Ovary (tissue), 9 donors: ENCODE measurements around the gene ZNF436. TPM values are rescaled to one million over a fixed set of nuclear protein-coding genes. Genes with fewer than 3 reads are reported as not detected.

Source experiments
- DNase-seq, 5 donors: peaks; one replicate each; pipeline ENCODE4 v3.0.0-alpha.2; 2019 to 2020
- H3K27ac ChIP-seq, 2 donors: fragments of 200-600 bp; one replicate each; pipeline versions ENCODE4 v1.5.1 to v1.8.0; 2019 to 2022
- H3K27me3 ChIP-seq: fragments of 200-600 bp; one replicate; pipeline ENCODE4 v1.8.0; 2022
- H3K36me3 ChIP-seq: fragments of 200-600 bp; sonication (generic); one replicate; pipeline ENCODE4 v1.5.1; 2019
- H3K4me1 ChIP-seq: one replicate; pipeline ENCODE4 v1.8.1; 2013; ENCODE audit warnings: mild to moderate bottlenecking, moderate library complexity; ENCODE audit not compliant: insufficient read depth
- H3K4me3 ChIP-seq: fragments of 200-600 bp; sonication (generic); one replicate; pipeline ENCODE4 v1.5.1; 2017
- H3K9me3 ChIP-seq, 2 donors: fragments of 200-600 bp in 1 of 2; sonication (generic) in 1 of 2; one replicate each; pipeline versions ENCODE4 v1.5.1 to v1.8.1; 2013 to 2019; ENCODE audit warnings: mild to moderate bottlenecking in 1 of 2, moderate library complexity in 1 of 2
- EP300 ChIP-seq: sonication (generic); formaldehyde crosslinking; IDR thresholded peaks from one replicate; pipeline ENCODE4 v1.6.1; 2017; ENCODE audit warnings: antibody characterized with exemption
- POLR2A ChIP-seq: fragments of 450-650 bp; IDR thresholded peaks from one replicate; pipeline ENCODE4 v1.6.1; 2017; ENCODE audit warnings: antibody characterized with exemption, mild to moderate bottlenecking, moderate library complexity
- WGBS, 3 donors: extraction: QIAGEN DNeasy Blood & Tissue Kit in 1 of 3; methylation state at CpG; one replicate each; pipeline versions ENCODE4 v1.1.5 to v1.1.7; 2013 to 2017; 5-methylcytosine and 5-hydroxymethylcytosine counted together
- intact Hi-C, 4 donors: fragments of 100-400 bp; cut with DNase I; formaldehyde crosslinking; loops; one replicate each; pipeline versions ENCODE4 v1.11.0 to v1.15.1; 2022 to 2023
- polyA plus RNA-seq, 2 donors: library from polyadenylated mRNA; stranded (reverse); fragments of 200-250 nt in 1 of 2; fragments of 350-450 nt in 1 of 2; fragmentation: Illumina TruSeq in 1 of 2; extraction: RNeasy Lipid Tissue Mini Kit (QIAGEN cat#74804) in 1 of 2; gene quantifications; one replicate each; pipeline ENCODE4 v1.2.3, GENCODE V29; 2013 to 2014
- total RNA-seq, 7 donors: library from RNA; depleted of rRNA in 2 of 7; stranded (reverse); fragments of >200 nt in 2 of 7; fragmentation: NEBNext Ultra II Directional in 3 of 7; extraction: Animal tissue kit (Norgen Biotek cat#: 25700) in 3 of 7; gene quantifications; one replicate each; pipeline versions ENCODE4 v1.1.0 to v1.2.4, GENCODE V29; 2016 to 2023
- TF ChIP-seq, protein P1 (sequence below), 3 donors: fragments of 450-650 bp in 2 of 3; fragments of 200-600 bp in 1 of 3; IDR thresholded peaks; one replicate each; pipeline versions ENCODE4 v1.5.1 to v1.8.0; 2016 to 2022; ENCODE audit warnings: antibody characterized with exemption in 3 of 3, mild to moderate bottlenecking in 1 of 3
- donor health status: DM: no; HTN: no; CAD: no; lungs with moderate emphysema.
- donor health status: DM: no; HTN: no; CAD: no.
- donor health status: Bipolar disorder and iron deficiency.
- donor health status: DM: yes; HTN: yes; CAD: no.
- donor health status: DM: no; HTN: no; CAD: no.
- donor health status: DM: yes; HTN: yes; CAD: no.

ZNF436 gene
- total and polyA plus RNA-seq, 9 donors = 16.5 to 43.1 (median 23.5) TPM

DNA sequence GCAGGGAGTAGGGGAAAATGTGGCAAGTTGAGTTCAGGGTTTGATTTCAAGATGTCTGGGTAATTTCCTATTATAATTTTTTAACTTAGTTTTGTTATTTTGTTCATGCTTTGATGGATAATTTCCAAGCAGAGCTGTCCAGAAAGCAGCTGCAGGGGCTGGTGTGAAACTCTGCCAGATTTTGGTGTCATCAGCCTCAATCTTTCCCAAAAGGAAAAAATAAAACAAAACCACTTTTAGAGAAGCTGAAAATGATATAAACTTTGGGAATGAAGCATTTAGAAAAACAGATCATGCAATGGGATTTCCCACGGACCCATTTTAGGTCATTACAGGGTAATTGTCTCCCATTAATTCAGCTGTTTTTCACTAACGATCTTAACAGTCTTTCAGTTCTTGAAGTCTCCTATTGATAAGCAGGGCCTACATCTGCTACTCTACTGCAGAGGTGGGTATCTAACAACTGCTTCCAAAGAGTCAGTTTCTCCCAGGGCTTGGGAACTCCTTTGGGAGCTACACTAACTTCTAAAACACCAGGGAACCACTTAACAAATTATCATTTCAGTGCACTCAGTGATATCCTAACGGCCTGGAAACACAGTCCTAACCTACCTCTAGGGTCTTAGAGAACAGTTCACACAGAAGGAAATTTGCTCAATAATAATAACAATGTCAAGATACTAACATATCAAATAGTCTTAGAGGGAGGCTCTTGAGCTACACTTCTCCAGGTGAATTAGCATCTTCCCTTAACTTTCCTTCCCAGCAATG, 12.3 kb downstream of the ZNF436 start:
- Histone ChIP-seq H3K4me3 (no peak overlapping the region), H3K27ac (peak overlapping the region; percentile 11 to 49), H3K27me3 (no peaks in the 10 kb centered on the region), H3K4me1 (peaks cover 6% of the 10 kb centered on the region), H3K9me3 (peaks cover 3 to 5% of the 10 kb centered on the region in 2 donors), H3K36me3 (peaks cover 2% of the 10 kb centered on the region)
- TF ChIP-seq, protein P1, sequence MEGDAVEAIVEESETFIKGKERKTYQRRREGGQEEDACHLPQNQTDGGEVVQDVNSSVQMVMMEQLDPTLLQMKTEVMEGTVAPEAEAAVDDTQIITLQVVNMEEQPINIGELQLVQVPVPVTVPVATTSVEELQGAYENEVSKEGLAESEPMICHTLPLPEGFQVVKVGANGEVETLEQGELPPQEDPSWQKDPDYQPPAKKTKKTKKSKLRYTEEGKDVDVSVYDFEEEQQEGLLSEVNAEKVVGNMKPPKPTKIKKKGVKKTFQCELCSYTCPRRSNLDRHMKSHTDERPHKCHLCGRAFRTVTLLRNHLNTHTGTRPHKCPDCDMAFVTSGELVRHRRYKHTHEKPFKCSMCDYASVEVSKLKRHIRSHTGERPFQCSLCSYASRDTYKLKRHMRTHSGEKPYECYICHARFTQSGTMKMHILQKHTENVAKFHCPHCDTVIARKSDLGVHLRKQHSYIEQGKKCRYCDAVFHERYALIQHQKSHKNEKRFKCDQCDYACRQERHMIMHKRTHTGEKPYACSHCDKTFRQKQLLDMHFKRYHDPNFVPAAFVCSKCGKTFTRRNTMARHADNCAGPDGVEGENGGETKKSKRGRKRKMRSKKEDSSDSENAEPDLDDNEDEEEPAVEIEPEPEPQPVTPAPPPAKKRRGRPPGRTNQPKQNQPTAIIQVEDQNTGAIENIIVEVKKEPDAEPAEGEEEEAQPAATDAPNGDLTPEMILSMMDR (IDR thresholded peaks at IDR 0.05) = no peak
- TF ChIP-seq EP300 (no peak), POLR2A (no peak)
- 5 to 15% (median 14%) methylated on average over 3 of the region's 3 CpGs for WGBS, 3 donors
- DNase-seq = peak in 2 of 5 donors; percentile 48 to 52
- intact Hi-C loops = no loop called here

DNA sequence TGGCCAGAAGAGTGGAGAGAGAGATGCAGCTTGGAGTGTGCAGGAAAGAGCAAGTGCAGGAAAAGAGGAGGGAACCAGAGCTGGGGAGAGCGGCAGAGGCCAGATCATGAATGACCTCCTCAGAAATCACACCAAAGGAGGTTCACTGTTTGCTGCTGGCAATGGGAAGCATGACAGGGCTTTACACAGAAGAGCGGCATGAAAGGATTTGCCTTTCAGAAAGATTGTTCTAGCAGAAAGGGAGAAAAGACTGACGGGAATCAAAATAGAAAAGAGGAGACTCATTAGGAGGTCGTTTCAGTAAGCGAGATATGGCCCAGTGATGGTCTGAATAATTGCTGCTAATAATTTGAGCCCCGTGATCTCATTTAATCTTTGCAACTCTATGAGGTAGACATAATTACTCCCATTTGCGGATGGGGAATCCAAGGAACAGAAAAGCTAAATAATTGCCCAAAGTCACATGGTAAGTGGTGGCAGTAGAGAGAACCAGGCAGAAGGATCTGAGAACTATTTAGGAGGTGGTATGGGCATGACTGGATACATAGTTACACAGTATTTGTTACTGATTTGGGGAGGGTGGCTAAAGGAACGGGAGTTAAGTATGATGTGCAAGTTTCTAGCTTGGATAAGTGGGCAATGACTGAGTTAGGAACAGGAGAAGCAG, 13.0 kb downstream of the ZNF436 start:
- Histone ChIP-seq H3K27me3 (no peaks in the 10 kb centered on the region), H3K4me3 (no peak overlapping the region), H3K27ac (peak overlapping the region; percentile 11 to 22), H3K4me1 (peaks cover 6% of the 10 kb centered on the region), H3K36me3 (no peaks in the 10 kb centered on the region), H3K9me3 (no peaks in the 10 kb centered on the region)
- TF ChIP-seq EP300 = no peak
- no peak for TF ChIP-seq POLR2A
- TF ChIP-seq, protein P1 (IDR thresholded peaks at IDR 0.05) = no peak
- intact Hi-C loops = no loop called here
- WGBS, 3 donors = 69 to 76% (median 71%) methylated on average over 8 of the region's 8 CpGs
- DNase-seq = no peak

DNA sequence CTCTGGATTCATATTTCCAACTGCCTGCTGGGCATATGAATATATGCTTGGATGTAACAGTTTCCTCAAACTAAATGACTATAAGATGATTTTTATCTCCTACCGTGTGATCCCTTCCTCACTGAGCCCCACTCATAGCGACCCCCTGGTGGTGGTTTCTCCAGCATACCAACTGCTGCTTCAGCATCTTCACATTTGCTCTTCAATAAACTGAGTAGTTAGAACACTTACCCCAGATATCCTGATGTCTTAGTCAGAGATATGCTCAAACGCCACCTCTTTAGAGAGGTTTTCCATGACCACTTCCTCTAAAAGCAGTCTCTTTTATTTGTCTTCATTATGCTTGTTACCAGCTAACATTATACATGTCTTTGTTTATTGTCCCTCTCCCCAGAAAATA, 15.4 kb downstream of the ZNF436 start:
- Histone ChIP-seq H3K9me3 (no peaks in the 10 kb centered on the region), H3K36me3 (no peaks in the 10 kb centered on the region), H3K4me1 (peaks cover 6% of the 10 kb centered on the region), H3K27ac (no peak overlapping the region), H3K27me3 (no peaks in the 10 kb centered on the region), H3K4me3 (no peak overlapping the region)
- TF ChIP-seq POLR2A (no peak), EP300 (no peak)
- TF ChIP-seq, protein P1 (IDR thresholded peaks at IDR 0.05) = no peak
- intact Hi-C loops = no loop called here
- 45 to 61% (median 59%) methylated on average over 3 of the region's 3 CpGs for WGBS, 3 donors
- DNase-seq = no peak

DNA sequence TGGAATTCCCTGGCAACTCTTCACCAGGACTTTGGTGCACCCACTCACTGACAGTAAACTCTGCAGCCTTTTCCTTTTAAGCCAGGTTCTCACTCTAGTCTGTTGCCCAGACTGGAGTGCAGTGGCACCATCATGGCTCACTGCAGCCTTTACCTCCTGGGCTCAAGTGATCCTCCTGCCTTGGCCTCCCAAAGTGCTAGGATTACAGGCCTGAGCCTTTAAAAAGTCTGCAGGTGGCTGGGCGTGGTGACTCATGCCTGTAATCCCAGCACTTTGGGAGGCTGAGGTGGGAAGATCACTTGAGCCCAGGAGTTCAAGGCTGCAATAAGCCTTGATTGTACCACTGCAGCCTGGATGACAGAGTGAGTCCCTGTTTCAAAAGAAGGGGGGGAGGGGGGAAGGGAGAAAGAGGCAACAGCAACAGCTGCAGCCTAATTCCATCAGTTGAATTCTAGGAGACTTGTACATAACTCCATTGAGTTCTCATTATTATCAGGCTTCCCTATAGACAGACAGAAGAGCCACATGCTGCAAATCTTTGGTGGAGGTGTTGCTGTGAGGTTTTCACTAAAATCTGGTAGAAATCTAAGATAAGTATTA, 17.4 kb downstream of the ZNF436 start:
- Histone ChIP-seq H3K9me3 (no peaks in the 10 kb centered on the region), H3K4me3 (no peak overlapping the region), H3K27me3 (no peaks in the 10 kb centered on the region), H3K4me1 (peaks cover 5% of the 10 kb centered on the region), H3K36me3 (no peaks in the 10 kb centered on the region), H3K27ac (no peak overlapping the region)
- TF ChIP-seq, protein P1 (IDR thresholded peaks at IDR 0.05) = no peak
- TF ChIP-seq POLR2A = no peak
- TF ChIP-seq EP300 = no peak
- 82 to 88% (median 83%) methylated on average over 1 of the region's 1 CpG for WGBS, 3 donors
- intact Hi-C loops = no loop called here
- no peak for DNase-seq
